Measurements from ENCODE around the gene CLIC6. TPM values are rescaled to one million over a fixed set of nuclear protein-coding genes. Genes with fewer than 3 reads are reported as not detected.

The CLIC6 gene
- total RNA-seq, 1 donor from 2014 or later, result 1.3 TPM

DNA sequence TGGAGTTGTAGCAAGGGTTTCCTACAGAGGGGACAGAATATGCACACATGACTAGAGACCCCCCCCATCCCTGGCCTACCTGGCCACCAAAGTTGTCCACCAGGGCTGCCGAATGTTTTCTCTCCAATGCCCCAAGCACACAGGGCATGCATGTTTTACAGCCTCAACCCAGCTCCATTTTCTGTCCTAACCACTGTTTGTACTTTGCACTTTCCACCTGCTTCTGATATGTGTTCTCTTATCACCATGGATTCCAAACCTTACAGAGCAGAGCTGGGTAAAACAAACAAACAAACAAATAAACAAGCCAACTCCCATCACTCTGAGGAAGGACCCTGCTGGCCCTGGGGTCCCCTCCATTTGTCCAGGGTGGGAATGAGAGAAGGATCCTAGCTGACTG is 27.3 kb downstream of the CLIC6 start:
- TF ChIP-seq, protein P1, sequence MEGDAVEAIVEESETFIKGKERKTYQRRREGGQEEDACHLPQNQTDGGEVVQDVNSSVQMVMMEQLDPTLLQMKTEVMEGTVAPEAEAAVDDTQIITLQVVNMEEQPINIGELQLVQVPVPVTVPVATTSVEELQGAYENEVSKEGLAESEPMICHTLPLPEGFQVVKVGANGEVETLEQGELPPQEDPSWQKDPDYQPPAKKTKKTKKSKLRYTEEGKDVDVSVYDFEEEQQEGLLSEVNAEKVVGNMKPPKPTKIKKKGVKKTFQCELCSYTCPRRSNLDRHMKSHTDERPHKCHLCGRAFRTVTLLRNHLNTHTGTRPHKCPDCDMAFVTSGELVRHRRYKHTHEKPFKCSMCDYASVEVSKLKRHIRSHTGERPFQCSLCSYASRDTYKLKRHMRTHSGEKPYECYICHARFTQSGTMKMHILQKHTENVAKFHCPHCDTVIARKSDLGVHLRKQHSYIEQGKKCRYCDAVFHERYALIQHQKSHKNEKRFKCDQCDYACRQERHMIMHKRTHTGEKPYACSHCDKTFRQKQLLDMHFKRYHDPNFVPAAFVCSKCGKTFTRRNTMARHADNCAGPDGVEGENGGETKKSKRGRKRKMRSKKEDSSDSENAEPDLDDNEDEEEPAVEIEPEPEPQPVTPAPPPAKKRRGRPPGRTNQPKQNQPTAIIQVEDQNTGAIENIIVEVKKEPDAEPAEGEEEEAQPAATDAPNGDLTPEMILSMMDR (conservative IDR thresholded peaks at IDR 0.05; ENCODE audit: low read depth, low read length), result no peak
- no peak for DNase-seq (ENCODE audit: low read depth)
- no peak overlapping the region for H3K4me3 ChIP-seq (ENCODE audit: low read depth, low read length)

DNA sequence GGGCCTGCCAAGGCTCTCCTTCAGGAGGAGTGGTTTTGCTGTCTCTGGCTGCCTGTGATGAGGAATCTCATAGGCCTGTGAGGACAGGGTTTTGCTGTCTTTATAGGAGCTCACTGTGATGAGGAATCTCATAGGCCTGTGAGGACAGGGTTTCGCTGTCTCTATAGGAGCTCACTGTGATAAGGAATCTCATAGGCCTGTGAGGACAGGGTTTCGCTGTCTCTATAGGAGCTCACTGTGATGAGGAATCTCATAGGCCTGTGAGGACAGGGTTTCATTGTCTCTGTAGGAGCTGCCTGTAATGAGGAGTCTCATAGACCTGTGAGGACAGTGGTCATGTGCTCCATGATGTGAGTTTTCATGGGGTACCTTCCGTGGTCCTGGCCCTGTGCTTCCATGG is 29.0 kb downstream of the CLIC6 start:
- DNase-seq (ENCODE audit: low read depth), result no peak
- TF ChIP-seq, protein P1 (conservative IDR thresholded peaks at IDR 0.05; ENCODE audit: low read depth, low read length), result no peak
- no peak overlapping the region for H3K4me3 ChIP-seq (ENCODE audit: low read depth, low read length)

DNA sequence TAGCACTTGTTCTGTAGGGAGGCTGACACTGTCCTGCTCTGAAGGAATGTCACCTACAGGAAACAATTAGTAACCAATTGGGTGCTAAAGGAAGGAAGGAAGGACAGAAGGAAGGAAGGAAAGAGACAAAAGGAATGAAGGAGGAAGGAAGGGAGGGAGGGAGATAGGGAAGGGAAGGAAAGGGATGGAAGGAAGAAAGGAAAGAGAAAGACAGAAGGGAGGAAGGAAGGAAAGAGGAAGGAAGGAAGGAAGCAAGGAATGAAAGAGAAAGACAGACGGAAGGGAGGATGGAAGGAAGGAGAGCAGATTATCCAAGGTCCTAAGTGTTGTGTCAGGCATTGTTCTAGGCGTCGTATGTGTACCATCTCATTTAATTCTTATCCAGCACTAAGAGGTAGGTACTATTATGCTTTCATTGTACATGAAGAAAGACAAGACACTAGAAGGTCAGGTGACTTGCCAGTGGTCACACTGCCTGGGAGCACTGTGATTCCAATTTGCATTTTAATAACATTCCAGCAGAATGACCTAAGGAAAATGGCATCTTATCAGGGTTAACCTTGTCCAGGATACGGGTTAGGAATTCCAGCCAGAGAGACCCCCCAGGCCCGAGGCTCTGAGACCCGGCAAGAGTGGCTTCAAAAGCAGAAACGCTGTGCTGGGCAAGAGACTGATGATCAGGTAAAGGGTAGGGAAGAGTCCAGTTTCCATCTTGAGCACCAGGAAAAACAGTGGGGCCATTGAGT is 29.6 kb downstream of the CLIC6 start:
- no peak overlapping the region for H3K4me3 ChIP-seq (ENCODE audit: low read depth, low read length)
- DNase-seq (ENCODE audit: low read depth), result no peak
- TF ChIP-seq, protein P1 (conservative IDR thresholded peaks at IDR 0.05; ENCODE audit: low read depth, low read length), result no peak

DNA sequence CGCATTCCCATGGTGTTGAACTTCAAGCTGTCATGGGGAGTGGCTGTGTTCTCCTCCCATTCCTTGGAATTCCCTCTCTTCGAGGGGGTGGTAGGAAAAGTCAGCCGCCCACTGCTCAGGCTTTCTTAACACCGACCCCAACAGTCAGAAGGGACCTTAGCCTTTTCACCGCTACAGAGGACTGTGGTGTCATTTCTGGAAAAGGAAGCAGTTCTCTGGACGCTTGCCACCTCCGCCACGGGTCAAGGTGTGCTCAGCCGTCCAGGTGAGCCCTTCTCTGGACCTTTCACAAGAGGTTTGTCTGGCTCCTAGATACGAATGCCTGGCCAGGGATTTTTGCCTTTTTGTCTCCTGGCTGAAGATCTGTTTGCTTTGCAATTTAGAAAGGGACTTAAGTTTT is 31.8 kb downstream of the CLIC6 start:
- no peak for DNase-seq (ENCODE audit: low read depth)
- TF ChIP-seq, protein P1 (conservative IDR thresholded peaks at IDR 0.05; ENCODE audit: low read depth, low read length), result no peak
- H3K4me3 ChIP-seq (ENCODE audit: low read depth, low read length), result no peak overlapping the region

DNA sequence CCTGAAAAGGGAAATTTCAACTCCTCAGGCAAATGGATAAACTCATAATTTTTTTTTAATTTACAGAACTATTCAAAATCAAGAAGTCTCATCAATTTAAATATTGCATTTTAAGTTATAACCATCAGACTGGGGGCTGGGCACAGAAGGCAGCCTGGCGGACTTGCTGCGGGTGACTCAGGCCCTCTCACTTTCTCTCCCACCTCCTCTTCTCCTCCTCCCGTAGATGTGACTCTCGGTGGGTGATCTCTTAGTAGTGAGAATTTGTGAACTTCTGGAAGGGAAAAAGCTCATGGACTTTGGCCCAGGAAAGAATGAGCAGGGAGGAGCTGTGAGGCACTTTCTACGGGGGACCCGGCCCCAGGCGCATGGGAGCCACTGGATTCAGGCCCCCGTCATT is 32.9 kb downstream of the CLIC6 start:
- TF ChIP-seq, protein P1 (conservative IDR thresholded peaks at IDR 0.05; ENCODE audit: low read depth, low read length), result no peak
- DNase-seq (ENCODE audit: low read depth), result no peak
- H3K4me3 ChIP-seq (ENCODE audit: low read depth, low read length), result no peak overlapping the region

DNA sequence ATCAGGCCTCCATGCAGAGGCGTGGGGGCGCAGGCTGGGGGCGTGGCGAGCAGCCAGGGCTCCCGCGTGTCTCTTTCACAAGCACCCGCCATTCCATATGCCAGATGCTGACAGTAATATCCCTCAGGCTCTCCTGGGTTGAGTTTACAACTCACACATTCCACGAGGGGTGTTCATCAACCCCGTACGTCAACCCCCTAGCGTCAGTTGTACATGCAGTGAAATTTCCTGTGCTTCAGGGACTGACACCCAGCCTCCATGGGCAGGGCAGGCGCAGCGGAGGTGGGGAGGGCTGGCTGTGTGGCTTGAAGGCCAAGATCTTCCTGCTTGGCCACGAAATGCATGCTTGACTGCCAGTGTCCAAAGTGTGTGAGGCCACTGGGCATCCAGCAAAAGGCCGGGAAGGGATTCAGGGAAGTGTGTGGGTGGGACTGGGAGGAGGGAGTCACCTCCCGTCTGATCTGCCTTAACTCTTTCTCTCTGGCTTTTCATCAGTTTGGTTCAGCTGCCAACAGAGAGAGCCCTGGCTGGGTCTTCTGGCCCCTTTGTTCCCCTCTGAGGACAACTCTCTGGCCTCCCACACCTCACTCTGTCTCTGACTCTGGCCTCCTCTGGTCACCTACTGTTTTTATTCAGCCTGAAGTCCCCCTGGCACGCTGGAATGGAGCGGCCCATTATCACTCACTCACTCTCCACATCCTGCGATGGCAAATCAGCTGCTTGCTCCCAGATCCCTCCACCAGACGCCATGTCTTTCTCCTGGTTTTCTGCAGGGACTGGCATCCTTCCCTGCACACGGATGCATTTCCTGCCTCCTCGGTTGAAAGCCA is 33.8 kb downstream of the CLIC6 start:
- TF ChIP-seq, protein P1 (conservative IDR thresholded peaks at IDR 0.05; ENCODE audit: low read depth, low read length), result no peak
- H3K4me3 ChIP-seq (ENCODE audit: low read depth, low read length), result no peak overlapping the region
- DNase-seq (ENCODE audit: low read depth), result no peak
